Liver (tissue), 9 donors: ENCODE data around the gene UBAP1. TPM values are rescaled to one million over a fixed set of nuclear protein-coding genes. Genes with fewer than 3 reads are reported as not detected.

Source experiments
- DNase-seq: peaks from one replicate; pipeline ENCODE4 v3.0.0-alpha.2; 2017; ENCODE audit warnings: low spot score
- H3K27ac ChIP-seq, 2 donors: one replicate each; pipeline ENCODE4 v1.7.0; 2013; ENCODE audit warnings: inconsistent platforms in 2 of 2, low read length in 2 of 2, control low read depth in 1 of 2, low read depth in 1 of 2, mild to moderate bottlenecking in 1 of 2
- H3K27me3 ChIP-seq, 4 donors: one replicate each; pipeline versions ENCODE4 v1.6.1 to v1.7.0; 2013; ENCODE audit warnings: low read length in 3 of 4, inconsistent platforms in 1 of 4, mild to moderate bottlenecking in 1 of 4, moderate library complexity in 1 of 4; ENCODE audit not compliant: control insufficient read depth in 4 of 4, insufficient read depth in 4 of 4
- H3K36me3 ChIP-seq, 4 donors: one replicate each; pipeline versions ENCODE4 v1.6.1 to v1.7.0; 2013; ENCODE audit warnings: low read length in 3 of 4, mild to moderate bottlenecking in 3 of 4, low read depth in 1 of 4, moderate library complexity in 1 of 4; ENCODE audit not compliant: control insufficient read depth in 4 of 4, insufficient read depth in 3 of 4
- H3K4me1 ChIP-seq, 4 donors: one replicate each; pipeline versions ENCODE4 v1.6.1 to v1.7.0; 2013; ENCODE audit warnings: low read length in 3 of 4, mild to moderate bottlenecking in 3 of 4, moderate library complexity in 1 of 4; ENCODE audit not compliant: control insufficient read depth in 4 of 4, insufficient read depth in 4 of 4
- H3K4me3 ChIP-seq, 3 donors: one replicate each; pipeline versions ENCODE4 v1.6.1 to v1.7.0; 2013; ENCODE audit warnings: low read length in 3 of 3, control low read depth in 1 of 3, low read depth in 1 of 3, mild to moderate bottlenecking in 1 of 3
- H3K9ac ChIP-seq, 2 donors: one replicate each; pipeline ENCODE4 v1.7.0; 2013; ENCODE audit warnings: low read length in 2 of 2, mild to moderate bottlenecking in 2 of 2, moderate library complexity in 2 of 2, control low read depth in 1 of 2, low read depth in 1 of 2
- H3K9me3 ChIP-seq, 4 donors: one replicate each; pipeline versions ENCODE4 v1.6.1 to v1.7.0; 2013; ENCODE audit warnings: low read length in 3 of 4; ENCODE audit not compliant: control insufficient read depth in 4 of 4
- EGR1 ChIP-seq, 2 donors: IDR thresholded peaks; 2 replicates each; pipeline ENCODE4 v1.6.1; 2016 to 2018; ENCODE audit warnings: antibody characterized with exemption in 2 of 2, low read depth in 2 of 2
- FOXA1 ChIP-seq: IDR thresholded peaks from 2 replicates; pipeline ENCODE4 v1.6.1; 2016; ENCODE audit warnings: antibody characterized with exemption
- FOXA2 ChIP-seq: IDR thresholded peaks from 2 replicates; pipeline ENCODE4 v1.6.1; 2016; ENCODE audit warnings: antibody characterized with exemption
- GABPA ChIP-seq, 2 donors: IDR thresholded peaks in 1 of 2; conservative IDR thresholded peaks in 1 of 2; 2 replicates each; pipeline ENCODE4 v1.6.1; 2016; ENCODE audit warnings: antibody characterized with exemption in 2 of 2, mild to moderate bottlenecking in 1 of 2, moderate library complexity in 1 of 2
- HNF4A ChIP-seq, 2 donors: conservative IDR thresholded peaks; 2 replicates each; pipeline ENCODE4 v1.6.1; 2016; ENCODE audit warnings: antibody characterized with exemption in 2 of 2, mild to moderate bottlenecking in 2 of 2
- HNF4G ChIP-seq: IDR thresholded peaks from 2 replicates; pipeline ENCODE4 v1.6.1; 2016; ENCODE audit warnings: antibody characterized with exemption
- JUND ChIP-seq, 2 donors: IDR thresholded peaks; 2 replicates each; pipeline ENCODE4 v1.6.1; 2016; ENCODE audit warnings: antibody characterized with exemption in 2 of 2
- MAX ChIP-seq: IDR thresholded peaks from 2 replicates; pipeline ENCODE4 v1.6.1; 2016; ENCODE audit warnings: antibody characterized with exemption
- NR2F2 ChIP-seq: IDR thresholded peaks from 2 replicates; pipeline ENCODE4 v1.6.1; 2016; ENCODE audit warnings: antibody characterized with exemption
- RAD21 ChIP-seq, 2 donors: IDR thresholded peaks; 2 replicates each; pipeline ENCODE4 v1.6.1; 2016; ENCODE audit warnings: antibody characterized with exemption in 2 of 2, mild to moderate bottlenecking in 2 of 2
- REST ChIP-seq: IDR thresholded peaks from 2 replicates; pipeline ENCODE4 v1.6.1; 2016; ENCODE audit warnings: antibody characterized with exemption, mild to moderate bottlenecking
- RXRA ChIP-seq, 2 donors: IDR thresholded peaks; 2 replicates each; pipeline ENCODE4 v1.6.1; 2017 to 2018; ENCODE audit warnings: antibody characterized with exemption in 2 of 2, mild to moderate bottlenecking in 1 of 2
- SP1 ChIP-seq: IDR thresholded peaks from 2 replicates; pipeline ENCODE4 v1.6.1; 2018; ENCODE audit warnings: antibody characterized with exemption, mild to moderate bottlenecking
- TAF1 ChIP-seq: conservative IDR thresholded peaks from 2 replicates; pipeline ENCODE4 v1.6.1; 2016; ENCODE audit warnings: antibody characterized with exemption, mild to moderate bottlenecking
- YY1 ChIP-seq: IDR thresholded peaks from 2 replicates; pipeline ENCODE4 v1.6.1; 2016; ENCODE audit warnings: antibody characterized with exemption, mild to moderate bottlenecking
- ZBTB33 ChIP-seq: IDR thresholded peaks from 2 replicates; pipeline ENCODE4 v1.6.1; 2016; ENCODE audit warnings: antibody characterized with exemption
- WGBS: extraction: QIAGEN DNeasy Blood & Tissue Kit; methylation state at CpG from one replicate; pipeline ENCODE4 v1.1.7; 2013; 5-methylcytosine and 5-hydroxymethylcytosine counted together
- polyA plus RNA-seq, 2 donors: library from polyadenylated mRNA; stranded (reverse) in 1 of 2; unstranded in 1 of 2; fragments of 200-250 nt in 1 of 2; fragments of >200 nt in 1 of 2; fragmentation: Nextera tagmentation in 1 of 2; extraction: Ambion mirVana in 1 of 2; gene quantifications; one replicate each; pipeline versions ENCODE4 v1.2.1 to v1.2.3, GENCODE V29; 2013 to 2015
- total RNA-seq, 2 donors: library from RNA; depleted of rRNA; stranded (reverse); fragments of >200 nt; gene quantifications; one replicate each; pipeline ENCODE4 v1.2.3, GENCODE V29; 2014
- TF ChIP-seq, protein P1 (sequence below): IDR thresholded peaks from 2 replicates; pipeline ENCODE4 v1.6.1; 2016; ENCODE audit warnings: antibody characterized with exemption
- TF ChIP-seq, protein P2 (sequence below): fragments of 150-350 bp; IDR thresholded peaks from 2 replicates; pipeline ENCODE4 v1.5.1; 2017; ENCODE audit warnings: improper control_type of control experiment, low read depth, low read length; ENCODE audit not compliant: missing input control
- donor health status: healthy.
- donor health status: healthy.
- donor health status: healthy.
- donor health status: healthy.
- donor health status: healthy.

UBAP1 gene
- total and polyA plus RNA-seq, 4 donors = 21.2 to 31.6 (median 23.7) TPM

DNA sequence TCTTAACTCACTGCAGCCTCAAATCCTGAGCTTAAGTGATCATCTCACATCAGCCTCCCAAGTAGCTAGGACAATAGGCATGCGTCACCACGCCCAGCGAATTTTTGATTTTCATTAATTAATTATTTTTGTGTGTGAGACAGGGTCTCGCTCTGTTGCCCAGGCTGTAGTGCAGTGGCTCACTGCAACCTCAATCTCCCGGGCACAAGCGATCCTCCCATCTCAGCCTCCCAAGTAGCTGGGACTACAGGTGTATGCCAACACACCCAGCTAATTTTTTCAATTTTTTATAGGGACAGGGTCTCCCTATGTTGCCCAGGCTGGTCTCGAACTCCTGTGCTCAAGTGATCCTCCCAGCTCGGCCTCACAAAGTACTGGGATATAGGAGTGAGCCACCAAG, 41.4 kb downstream of the UBAP1 start:
- H3K36me3 ChIP-seq = no peaks in the 10 kb centered on the region
- DNase-seq = no peak
- H3K9ac ChIP-seq = no peak overlapping the region
- H3K4me3 ChIP-seq = no peak overlapping the region
- TF ChIP-seq FOXA1 = no peak
- TF ChIP-seq HNF4A (conservative IDR thresholded peaks at IDR 0.05) = no peak
- no peak for TF ChIP-seq EGR1 (IDR thresholded peaks at IDR 0.05; ENCODE audit: low read depth in 2 of 2)
- no peak for TF ChIP-seq ZBTB33
- no peak for TF ChIP-seq SP1
- no peak for TF ChIP-seq NR2F2
- TF ChIP-seq MAX = no peak
- TF ChIP-seq, protein P1, sequence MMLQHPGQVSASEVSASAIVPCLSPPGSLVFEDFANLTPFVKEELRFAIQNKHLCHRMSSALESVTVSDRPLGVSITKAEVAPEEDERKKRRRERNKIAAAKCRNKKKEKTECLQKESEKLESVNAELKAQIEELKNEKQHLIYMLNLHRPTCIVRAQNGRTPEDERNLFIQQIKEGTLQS = no peak
- TF ChIP-seq GABPA (IDR thresholded peaks at IDR 0.05 in 1 of 2, conservative IDR thresholded peaks at IDR 0.05 in 1 of 2) = no peak
- TF ChIP-seq REST = no peak
- no peak for TF ChIP-seq FOXA2
- TF ChIP-seq, protein P2, sequence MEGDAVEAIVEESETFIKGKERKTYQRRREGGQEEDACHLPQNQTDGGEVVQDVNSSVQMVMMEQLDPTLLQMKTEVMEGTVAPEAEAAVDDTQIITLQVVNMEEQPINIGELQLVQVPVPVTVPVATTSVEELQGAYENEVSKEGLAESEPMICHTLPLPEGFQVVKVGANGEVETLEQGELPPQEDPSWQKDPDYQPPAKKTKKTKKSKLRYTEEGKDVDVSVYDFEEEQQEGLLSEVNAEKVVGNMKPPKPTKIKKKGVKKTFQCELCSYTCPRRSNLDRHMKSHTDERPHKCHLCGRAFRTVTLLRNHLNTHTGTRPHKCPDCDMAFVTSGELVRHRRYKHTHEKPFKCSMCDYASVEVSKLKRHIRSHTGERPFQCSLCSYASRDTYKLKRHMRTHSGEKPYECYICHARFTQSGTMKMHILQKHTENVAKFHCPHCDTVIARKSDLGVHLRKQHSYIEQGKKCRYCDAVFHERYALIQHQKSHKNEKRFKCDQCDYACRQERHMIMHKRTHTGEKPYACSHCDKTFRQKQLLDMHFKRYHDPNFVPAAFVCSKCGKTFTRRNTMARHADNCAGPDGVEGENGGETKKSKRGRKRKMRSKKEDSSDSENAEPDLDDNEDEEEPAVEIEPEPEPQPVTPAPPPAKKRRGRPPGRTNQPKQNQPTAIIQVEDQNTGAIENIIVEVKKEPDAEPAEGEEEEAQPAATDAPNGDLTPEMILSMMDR = no peak
- TF ChIP-seq RAD21 (IDR thresholded peaks at IDR 0.05) = no peak
- TF ChIP-seq YY1 = no peak
- TF ChIP-seq RXRA (IDR thresholded peaks at IDR 0.05) = no peak
- TF ChIP-seq HNF4G = no peak
- TF ChIP-seq JUND (IDR thresholded peaks at IDR 0.05) = no peak
- TF ChIP-seq TAF1 = no peak
- 99% methylated on average over 8 of the region's 8 CpGs for whole genome bisulfite sequencing
- H3K27me3 ChIP-seq = no peaks in the 10 kb centered on the region
- H3K9me3 ChIP-seq = no peaks in the 10 kb centered on the region
- H3K27ac ChIP-seq = no peak overlapping the region
- peaks cover 2 to 11% (median 7%) of the 10 kb centered on the region in 4 donors for H3K4me1 ChIP-seq
